Sigmoid colon (tissue), 3 donors: ENCODE data around the gene SGO2.

Experiments
- POLR2A ChIP-seq, 2 donors: fragments of 450-650 bp; IDR thresholded peaks; one replicate each; pipeline ENCODE4 v1.6.1; 2016; ENCODE audit warnings: antibody characterized with exemption in 2 of 2, mild to moderate bottlenecking in 2 of 2, moderate library complexity in 2 of 2
- TF ChIP-seq, protein P1 (sequence below), 4 experiments: fragments of 450-650 bp in 3 of 4; fragments of 200-600 bp in 1 of 4; IDR thresholded peaks; one replicate each; pipeline ENCODE4 v1.5.1; 2016 to 2019; ENCODE audit warnings: antibody characterized with exemption in 4 of 4, mild to moderate bottlenecking in 3 of 4, moderate library complexity in 2 of 4

DNA sequence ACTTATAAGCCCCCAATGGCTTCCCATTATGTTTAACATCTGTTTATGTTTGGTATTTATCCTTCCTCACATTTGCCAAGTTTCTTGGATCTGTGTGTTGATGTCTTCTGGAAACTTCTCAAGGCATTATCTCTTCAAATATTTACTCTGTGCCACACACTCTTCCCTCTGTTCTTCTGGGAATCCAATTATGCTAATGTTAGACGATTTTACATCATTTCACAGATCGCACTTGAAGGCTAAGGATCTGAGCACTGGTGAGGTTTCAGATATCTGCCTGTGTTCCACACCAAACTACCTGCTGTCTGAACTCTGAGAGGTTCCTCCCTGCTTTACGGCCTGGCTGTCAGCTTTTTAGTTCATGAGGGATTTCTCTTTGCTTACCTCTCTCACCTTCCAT is 69.9 kb downstream of the SGO2 start:
- no peak for TF ChIP-seq POLR2A (IDR thresholded peaks at IDR 0.05)
- TF ChIP-seq, protein P1, sequence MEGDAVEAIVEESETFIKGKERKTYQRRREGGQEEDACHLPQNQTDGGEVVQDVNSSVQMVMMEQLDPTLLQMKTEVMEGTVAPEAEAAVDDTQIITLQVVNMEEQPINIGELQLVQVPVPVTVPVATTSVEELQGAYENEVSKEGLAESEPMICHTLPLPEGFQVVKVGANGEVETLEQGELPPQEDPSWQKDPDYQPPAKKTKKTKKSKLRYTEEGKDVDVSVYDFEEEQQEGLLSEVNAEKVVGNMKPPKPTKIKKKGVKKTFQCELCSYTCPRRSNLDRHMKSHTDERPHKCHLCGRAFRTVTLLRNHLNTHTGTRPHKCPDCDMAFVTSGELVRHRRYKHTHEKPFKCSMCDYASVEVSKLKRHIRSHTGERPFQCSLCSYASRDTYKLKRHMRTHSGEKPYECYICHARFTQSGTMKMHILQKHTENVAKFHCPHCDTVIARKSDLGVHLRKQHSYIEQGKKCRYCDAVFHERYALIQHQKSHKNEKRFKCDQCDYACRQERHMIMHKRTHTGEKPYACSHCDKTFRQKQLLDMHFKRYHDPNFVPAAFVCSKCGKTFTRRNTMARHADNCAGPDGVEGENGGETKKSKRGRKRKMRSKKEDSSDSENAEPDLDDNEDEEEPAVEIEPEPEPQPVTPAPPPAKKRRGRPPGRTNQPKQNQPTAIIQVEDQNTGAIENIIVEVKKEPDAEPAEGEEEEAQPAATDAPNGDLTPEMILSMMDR (IDR thresholded peaks at IDR 0.05) = no peak
